ENCODE results near the gene TYMS.
A peak's percentile ranks its signal among the peaks of the same experiment; 100 is the strongest.

The TYMS gene

GRCh38 chr18:657311-658000, at the start of gene TYMS:
TSS of gene TYMS (plus strand) at chr18:657653. CDS start at chr18:657743, 90 bp downstream.
- peaks cover 47% of the 10 kb centered on the region for H3K36me3 Mint-ChIP-seq (ENCODE audit: low read depth)

DNA sequence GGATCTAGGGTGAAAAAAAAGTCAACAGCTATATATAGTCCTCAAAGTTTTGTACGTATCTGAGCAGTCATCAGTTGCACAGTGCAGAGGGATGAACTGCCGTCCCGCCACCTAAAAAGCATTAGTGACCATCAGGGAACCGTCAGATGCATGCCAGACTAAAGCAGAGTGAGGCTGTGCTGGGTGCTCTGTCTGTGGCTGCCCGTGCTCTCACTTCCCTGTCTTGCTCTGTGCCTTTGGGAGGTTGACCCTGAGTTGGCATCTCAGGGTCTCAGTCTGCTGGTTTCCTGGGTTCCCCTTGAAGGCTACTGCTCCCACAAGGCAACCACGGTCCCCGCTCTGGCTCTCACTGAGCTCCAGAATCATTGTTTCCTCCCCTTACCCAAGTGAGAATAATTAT, 49.5 kb upstream of the TYMS start:
- H3K4me3 Mint-ChIP-seq: no peak overlapping the region
- peaks cover 8% of the 10 kb centered on the region for H3K4me1 Mint-ChIP-seq
- no peaks in the 10 kb centered on the region for H3K9me3 Mint-ChIP-seq
- no peaks in the 10 kb centered on the region for H3K36me3 Mint-ChIP-seq (ENCODE audit: low read depth)
- H3K27ac Mint-ChIP-seq: no peak overlapping the region
- TF ChIP-seq, protein P1, sequence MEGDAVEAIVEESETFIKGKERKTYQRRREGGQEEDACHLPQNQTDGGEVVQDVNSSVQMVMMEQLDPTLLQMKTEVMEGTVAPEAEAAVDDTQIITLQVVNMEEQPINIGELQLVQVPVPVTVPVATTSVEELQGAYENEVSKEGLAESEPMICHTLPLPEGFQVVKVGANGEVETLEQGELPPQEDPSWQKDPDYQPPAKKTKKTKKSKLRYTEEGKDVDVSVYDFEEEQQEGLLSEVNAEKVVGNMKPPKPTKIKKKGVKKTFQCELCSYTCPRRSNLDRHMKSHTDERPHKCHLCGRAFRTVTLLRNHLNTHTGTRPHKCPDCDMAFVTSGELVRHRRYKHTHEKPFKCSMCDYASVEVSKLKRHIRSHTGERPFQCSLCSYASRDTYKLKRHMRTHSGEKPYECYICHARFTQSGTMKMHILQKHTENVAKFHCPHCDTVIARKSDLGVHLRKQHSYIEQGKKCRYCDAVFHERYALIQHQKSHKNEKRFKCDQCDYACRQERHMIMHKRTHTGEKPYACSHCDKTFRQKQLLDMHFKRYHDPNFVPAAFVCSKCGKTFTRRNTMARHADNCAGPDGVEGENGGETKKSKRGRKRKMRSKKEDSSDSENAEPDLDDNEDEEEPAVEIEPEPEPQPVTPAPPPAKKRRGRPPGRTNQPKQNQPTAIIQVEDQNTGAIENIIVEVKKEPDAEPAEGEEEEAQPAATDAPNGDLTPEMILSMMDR (IDR thresholded peaks at IDR 0.05; ENCODE audit: unreplicated experiment in 3 of 3): no peak
- peaks cover 3% of the 10 kb centered on the region for H3K27me3 Mint-ChIP-seq (ENCODE audit: low read depth)

More at GRCh38 chr18:657311-658000, at the start of gene TYMS:
- TF ChIP-seq, protein P1 (IDR thresholded peaks at IDR 0.05; ENCODE audit: unreplicated experiment in 3 of 3): peak in 1 of 3 experiments; percentile 13
- no peaks in the 10 kb centered on the region for H3K4me1 Mint-ChIP-seq
- H3K27ac Mint-ChIP-seq: peak within 1 kb of the TSS; percentile 75 to 84 (median 83)
- H3K9me3 Mint-ChIP-seq: peaks cover 14% of the 10 kb centered on the region
- peaks cover 3% of the 10 kb centered on the region for H3K27me3 Mint-ChIP-seq (ENCODE audit: low read depth)
- H3K4me3 Mint-ChIP-seq: peak within 1 kb of the TSS; percentile 90 to 94 (median 93)

- Mint-ChIP-seq H3K9me3 (no peaks in the 10 kb centered on the region), H3K27me3 (ENCODE audit: low read depth) (no peaks in the 10 kb centered on the region), H3K4me1 (peaks cover 8% of the 10 kb centered on the region), H3K27ac (peak overlapping the region in 2 of 3 experiments; percentile 7 to 15), H3K36me3 (ENCODE audit: low read depth) (no peaks in the 10 kb centered on the region), H3K4me3 (no peak overlapping the region)
- TF ChIP-seq, protein P1 (IDR thresholded peaks at IDR 0.05; ENCODE audit: unreplicated experiment in 3 of 3): no peak
Observed at GRCh38 chr18:610214-610928, 47.1 kb upstream of the TYMS start.

- peaks cover 13% of the 10 kb centered on the region for H3K4me1 Mint-ChIP-seq
- no peak overlapping the region for H3K4me3 Mint-ChIP-seq
- TF ChIP-seq, protein P1 (IDR thresholded peaks at IDR 0.05; ENCODE audit: unreplicated experiment in 3 of 3): no peak
- no peaks in the 10 kb centered on the region for H3K36me3 Mint-ChIP-seq (ENCODE audit: low read depth)
- no peaks in the 10 kb centered on the region for H3K27me3 Mint-ChIP-seq (ENCODE audit: low read depth)
- peak overlapping the region in 1 of 3 experiments; percentile 5 for H3K27ac Mint-ChIP-seq
- H3K9me3 Mint-ChIP-seq: no peaks in the 10 kb centered on the region
Observed at GRCh38 chr18:612156-612555, 45.3 kb upstream of the TYMS start.

- no peaks in the 10 kb centered on the region for H3K36me3 Mint-ChIP-seq (ENCODE audit: low read depth)
- TF ChIP-seq, protein P1 (IDR thresholded peaks at IDR 0.05; ENCODE audit: unreplicated experiment in 3 of 3): no peak
Observed at GRCh38 chr18:614193-614592, 43.3 kb upstream of the TYMS start.

More at GRCh38 chr18:614193-614592, 43.3 kb upstream of the TYMS start:
- Mint-ChIP-seq H3K27ac (no peak overlapping the region), H3K9me3 (no peaks in the 10 kb centered on the region), H3K27me3 (ENCODE audit: low read depth) (no peaks in the 10 kb centered on the region), H3K4me3 (no peak overlapping the region), H3K4me1 (peaks cover 24% of the 10 kb centered on the region)

Measured in nephron (organoid).